ENCODE data around the gene LONRF2.

Gene LONRF2

GRCh38 chr2:100283724-100284501, 38.4 kb downstream of the LONRF2 start:
- H3K4me3 ChIP-seq (ENCODE audit: low read depth, low read length) = no peak overlapping the region
- H3K9me3 ChIP-seq (ENCODE audit: control insufficient read depth, insufficient read depth, low read depth, low read length) = no peaks in the 10 kb centered on the region
- peaks cover 34% of the 10 kb centered on the region for H3K4me1 ChIP-seq (ENCODE audit: control insufficient read depth, insufficient read depth, low read length)
- H3K9ac ChIP-seq (ENCODE audit: low read length) = no peak overlapping the region
- H3K36me3 ChIP-seq (ENCODE audit: control insufficient read depth, insufficient read depth, low read length) = no peaks in the 10 kb centered on the region
- no peak overlapping the region for H3K27ac ChIP-seq (ENCODE audit: low read depth, low read length)
- H3K27me3 ChIP-seq (ENCODE audit: control insufficient read depth, insufficient read depth, low read length) = no peaks in the 10 kb centered on the region

- Histone ChIP-seq H3K4me3 (ENCODE audit: low read depth, low read length) (peak overlapping the region; percentile 24; the same call in 1 of the 2 replicates), H3K36me3 (ENCODE audit: control insufficient read depth, insufficient read depth, low read length) (no peaks in the 10 kb centered on the region), H3K9me3 (ENCODE audit: control insufficient read depth, insufficient read depth, low read depth, low read length) (no peaks in the 10 kb centered on the region), H3K27me3 (ENCODE audit: control insufficient read depth, insufficient read depth, low read length) (no peaks in the 10 kb centered on the region), H3K9ac (ENCODE audit: low read length) (no peak overlapping the region), H3K4me1 (ENCODE audit: control insufficient read depth, insufficient read depth, low read length) (peaks cover 33% of the 10 kb centered on the region), H3K27ac (ENCODE audit: low read depth, low read length) (no peak overlapping the region)
These were observed 40.5 kb downstream of the LONRF2 start for GRCh38 chr2:100281521-100282438.

GRCh38 chr2:100279586-100280534, 42.4 kb downstream of the LONRF2 start:
- Histone ChIP-seq H3K9me3 (ENCODE audit: control insufficient read depth, insufficient read depth, low read depth, low read length) (no peaks in the 10 kb centered on the region), H3K9ac (ENCODE audit: low read length) (no peak overlapping the region), H3K4me3 (ENCODE audit: low read depth, low read length) (no peak overlapping the region), H3K36me3 (ENCODE audit: control insufficient read depth, insufficient read depth, low read length) (no peaks in the 10 kb centered on the region), H3K4me1 (ENCODE audit: control insufficient read depth, insufficient read depth, low read length) (peaks cover 15% of the 10 kb centered on the region), H3K27ac (ENCODE audit: low read depth, low read length) (no peak overlapping the region), H3K27me3 (ENCODE audit: control insufficient read depth, insufficient read depth, low read length) (no peaks in the 10 kb centered on the region)

GRCh38 chr2:100278986-100279385, 43.3 kb downstream of the LONRF2 start:
- H3K27me3 ChIP-seq (ENCODE audit: control insufficient read depth, insufficient read depth, low read length) = no peaks in the 10 kb centered on the region
- H3K4me3 ChIP-seq (ENCODE audit: low read depth, low read length) = no peak overlapping the region
- H3K4me1 ChIP-seq (ENCODE audit: control insufficient read depth, insufficient read depth, low read length) = peaks cover 15% of the 10 kb centered on the region
- H3K9me3 ChIP-seq (ENCODE audit: control insufficient read depth, insufficient read depth, low read depth, low read length) = no peaks in the 10 kb centered on the region
- no peaks in the 10 kb centered on the region for H3K36me3 ChIP-seq (ENCODE audit: control insufficient read depth, insufficient read depth, low read length)
- no peak overlapping the region for H3K27ac ChIP-seq (ENCODE audit: low read depth, low read length)
- no peak overlapping the region for H3K9ac ChIP-seq (ENCODE audit: low read length)

- no peaks in the 10 kb centered on the region for H3K27me3 ChIP-seq (ENCODE audit: control insufficient read depth, insufficient read depth, low read length)
- peaks cover 15% of the 10 kb centered on the region for H3K4me1 ChIP-seq (ENCODE audit: control insufficient read depth, insufficient read depth, low read length)
- H3K9ac ChIP-seq (ENCODE audit: low read length) = no peak overlapping the region
- no peaks in the 10 kb centered on the region for H3K9me3 ChIP-seq (ENCODE audit: control insufficient read depth, insufficient read depth, low read depth, low read length)
- no peak overlapping the region for H3K4me3 ChIP-seq (ENCODE audit: low read depth, low read length)
- H3K27ac ChIP-seq (ENCODE audit: low read depth, low read length) = no peak overlapping the region
- H3K36me3 ChIP-seq (ENCODE audit: control insufficient read depth, insufficient read depth, low read length) = no peaks in the 10 kb centered on the region
These were observed 43.8 kb downstream of the LONRF2 start for GRCh38 chr2:100278501-100278900.

GRCh38 chr2:100277540-100278207, 44.6 kb downstream of the LONRF2 start:
- Histone ChIP-seq H3K27ac (ENCODE audit: low read depth, low read length) (no peak overlapping the region), H3K36me3 (ENCODE audit: control insufficient read depth, insufficient read depth, low read length) (no peaks in the 10 kb centered on the region), H3K4me1 (ENCODE audit: control insufficient read depth, insufficient read depth, low read length) (peaks cover 15% of the 10 kb centered on the region), H3K4me3 (ENCODE audit: low read depth, low read length) (no peak overlapping the region), H3K27me3 (ENCODE audit: control insufficient read depth, insufficient read depth, low read length) (no peaks in the 10 kb centered on the region), H3K9me3 (ENCODE audit: control insufficient read depth, insufficient read depth, low read depth, low read length) (no peaks in the 10 kb centered on the region), H3K9ac (ENCODE audit: low read length) (no peak overlapping the region)

GRCh38 chr2:100276716-100277115, 45.6 kb downstream of the LONRF2 start:
- no peaks in the 10 kb centered on the region for H3K9me3 ChIP-seq (ENCODE audit: control insufficient read depth, insufficient read depth, low read depth, low read length)
- no peak overlapping the region for H3K27ac ChIP-seq (ENCODE audit: low read depth, low read length)
- H3K9ac ChIP-seq (ENCODE audit: low read length) = no peak overlapping the region
- H3K27me3 ChIP-seq (ENCODE audit: control insufficient read depth, insufficient read depth, low read length) = no peaks in the 10 kb centered on the region
- no peaks in the 10 kb centered on the region for H3K36me3 ChIP-seq (ENCODE audit: control insufficient read depth, insufficient read depth, low read length)
- no peak overlapping the region for H3K4me3 ChIP-seq (ENCODE audit: low read depth, low read length)
- peaks cover 9% of the 10 kb centered on the region for H3K4me1 ChIP-seq (ENCODE audit: control insufficient read depth, insufficient read depth, low read length)

GRCh38 chr2:100275200-100275589, 47.1 kb downstream of the LONRF2 start:
- Histone ChIP-seq H3K4me3 (ENCODE audit: low read depth, low read length) (no peak overlapping the region), H3K27me3 (ENCODE audit: control insufficient read depth, insufficient read depth, low read length) (no peaks in the 10 kb centered on the region), H3K36me3 (ENCODE audit: control insufficient read depth, insufficient read depth, low read length) (no peaks in the 10 kb centered on the region), H3K9ac (ENCODE audit: low read length) (no peak overlapping the region), H3K27ac (ENCODE audit: low read depth, low read length) (no peak overlapping the region), H3K4me1 (ENCODE audit: control insufficient read depth, insufficient read depth, low read length) (no peaks in the 10 kb centered on the region), H3K9me3 (ENCODE audit: control insufficient read depth, insufficient read depth, low read depth, low read length) (peaks cover 7% of the 10 kb centered on the region)

GRCh38 chr2:100274566-100275199, 47.6 kb downstream of the LONRF2 start:
- no peaks in the 10 kb centered on the region for H3K4me1 ChIP-seq (ENCODE audit: control insufficient read depth, insufficient read depth, low read length)
- no peak overlapping the region for H3K9ac ChIP-seq (ENCODE audit: low read length)
- no peaks in the 10 kb centered on the region for H3K27me3 ChIP-seq (ENCODE audit: control insufficient read depth, insufficient read depth, low read length)
- H3K36me3 ChIP-seq (ENCODE audit: control insufficient read depth, insufficient read depth, low read length) = no peaks in the 10 kb centered on the region
- H3K4me3 ChIP-seq (ENCODE audit: low read depth, low read length) = no peak overlapping the region
- peaks cover 7% of the 10 kb centered on the region for H3K9me3 ChIP-seq (ENCODE audit: control insufficient read depth, insufficient read depth, low read depth, low read length)
- no peak overlapping the region for H3K27ac ChIP-seq (ENCODE audit: low read depth, low read length)

GRCh38 chr2:100274076-100274475, 48.2 kb downstream of the LONRF2 start:
- Histone ChIP-seq H3K4me1 (ENCODE audit: control insufficient read depth, insufficient read depth, low read length) (no peaks in the 10 kb centered on the region), H3K36me3 (ENCODE audit: control insufficient read depth, insufficient read depth, low read length) (no peaks in the 10 kb centered on the region), H3K4me3 (ENCODE audit: low read depth, low read length) (no peak overlapping the region), H3K9me3 (ENCODE audit: control insufficient read depth, insufficient read depth, low read depth, low read length) (peaks cover 7% of the 10 kb centered on the region), H3K27me3 (ENCODE audit: control insufficient read depth, insufficient read depth, low read length) (no peaks in the 10 kb centered on the region), H3K9ac (ENCODE audit: low read length) (no peak overlapping the region), H3K27ac (ENCODE audit: low read depth, low read length) (no peak overlapping the region)
